HG03439 (cell line): Measurements from ENCODE around the gene RIMS1.
A peak's percentile ranks its signal among the peaks of the same experiment; 100 is the strongest.
"Not testable (repeated sequence)": the region's sequence is repeated elsewhere in the genome, so short reads cannot be mapped to it uniquely, and the experiment has no call there.

Source experiments
- ATAC-seq: cut with Tn5 transposase; IDR thresholded peaks from one replicate; pipeline ENCODE4 v1.9.1; 2021; ENCODE audit warnings: mild to moderate bottlenecking, moderate library complexity; ENCODE audit not compliant: unreplicated experiment

Gene RIMS1

DNA sequence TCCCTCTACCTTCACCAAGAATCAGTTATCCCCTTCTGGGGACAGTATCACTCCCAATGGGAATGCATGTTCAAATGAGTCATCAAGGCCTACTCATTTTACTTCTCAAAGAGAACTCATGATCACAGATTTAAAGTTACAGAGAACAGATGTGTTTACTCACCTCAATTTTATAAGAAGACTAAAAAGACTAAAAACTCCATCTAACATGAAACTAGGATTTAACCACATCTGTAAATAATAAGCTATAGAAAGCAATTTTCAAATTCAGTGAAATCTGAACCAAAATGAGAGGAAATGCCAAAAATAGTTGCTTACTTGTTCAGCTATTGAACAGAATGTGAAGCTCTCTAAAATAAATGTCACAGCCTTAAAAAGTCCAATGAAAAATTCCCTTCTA lies 435.4 kb downstream of the RIMS1 start:
- ATAC-seq, result no peak

DNA sequence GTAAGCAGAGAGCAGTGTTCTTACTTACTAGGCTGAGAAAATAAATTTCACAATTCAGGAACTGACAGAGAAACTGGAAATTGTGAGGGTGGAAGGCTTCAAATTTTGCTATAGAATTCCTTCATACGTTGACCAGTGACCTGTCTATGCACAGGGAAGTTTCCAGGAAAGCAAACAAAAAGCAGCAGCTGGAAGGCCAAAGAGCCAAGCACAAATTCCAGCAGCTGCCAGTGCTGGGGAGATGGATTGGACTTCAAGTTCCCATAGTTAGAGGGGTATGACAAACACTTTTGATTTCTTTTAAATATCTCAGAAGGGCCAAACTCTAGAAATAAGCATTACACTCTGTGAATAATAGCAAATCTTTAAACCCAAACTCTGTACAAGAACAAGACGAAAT lies 436.4 kb downstream of the RIMS1 start:
- no peak for ATAC-seq

DNA sequence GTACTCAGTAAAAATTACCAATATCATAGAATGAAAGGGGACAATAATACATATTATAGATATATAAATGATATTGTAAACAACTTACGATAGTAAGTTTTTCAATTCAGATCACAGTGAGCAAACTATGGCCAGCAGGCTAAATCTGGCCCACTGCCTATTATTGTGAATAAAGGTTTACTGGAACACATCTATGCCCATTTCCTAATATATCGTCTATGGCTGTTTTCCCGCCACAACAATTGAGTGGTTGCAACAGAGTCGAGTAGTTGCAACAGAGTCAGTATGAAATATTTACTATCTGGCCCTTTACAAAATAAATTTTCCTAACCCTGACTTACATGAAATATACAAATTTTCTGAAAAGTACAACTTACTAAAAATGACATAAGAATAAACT lies 438.2 kb downstream of the RIMS1 start:
- ATAC-seq, result no peak

DNA sequence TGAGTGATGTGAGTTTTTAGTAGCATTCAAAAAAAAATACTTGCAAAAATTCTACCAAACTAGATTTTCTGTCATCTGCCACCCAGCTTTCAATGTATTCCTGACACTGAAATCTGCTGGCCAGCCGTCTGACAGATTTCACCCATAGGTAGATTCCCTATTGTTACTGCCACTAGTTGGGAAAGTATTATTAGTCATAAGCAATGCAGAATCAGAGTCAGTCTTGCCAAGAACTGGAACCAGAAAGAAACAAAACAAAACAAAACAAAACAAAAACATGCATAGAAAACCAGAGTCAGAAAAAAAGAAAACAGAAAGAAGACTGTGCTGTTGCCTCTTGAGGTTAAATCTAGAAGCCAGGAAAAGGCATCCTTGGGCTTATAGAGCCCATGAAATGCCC lies 442.4 kb downstream of the RIMS1 start:
- ATAC-seq, result no peak

DNA sequence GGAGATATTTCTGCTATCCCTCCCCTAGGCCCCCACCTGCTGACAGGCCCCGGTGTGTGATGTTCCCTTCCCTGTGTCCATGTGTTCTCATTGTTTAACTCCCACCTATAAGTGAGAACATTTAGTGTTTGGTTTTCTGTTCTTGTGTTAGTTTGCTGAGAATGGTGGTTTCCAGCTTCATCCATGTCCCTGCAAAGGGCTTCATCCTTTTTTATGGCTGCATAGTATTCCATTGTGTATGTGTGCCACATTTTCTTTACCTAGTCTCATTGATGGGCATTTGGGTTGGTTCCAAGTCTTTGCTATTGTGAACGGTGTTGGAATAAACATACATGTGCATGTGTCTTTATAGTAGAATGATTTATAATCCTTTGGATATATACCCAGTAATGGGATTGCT lies 448.9 kb downstream of the RIMS1 start:
- not testable (repeated sequence) for ATAC-seq

DNA sequence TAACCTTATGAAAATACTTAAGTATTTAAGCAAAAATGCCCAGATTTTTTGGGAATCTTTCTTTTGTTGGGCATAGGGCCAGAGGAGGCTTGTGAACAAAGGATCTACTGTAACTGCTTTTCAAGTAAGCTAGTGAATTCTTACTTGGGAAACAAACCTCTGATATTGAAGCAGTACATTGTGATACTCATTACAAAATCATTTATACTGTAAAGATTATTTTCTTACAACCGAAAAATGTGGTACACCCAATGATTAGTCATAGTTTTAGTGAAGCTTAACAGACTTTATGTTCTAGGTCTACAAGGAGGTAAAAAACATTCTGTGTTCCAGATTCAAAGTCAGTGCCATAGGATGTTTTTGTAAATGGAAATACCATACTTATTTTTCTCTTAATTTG lies 462.6 kb downstream of the RIMS1 start:
- ATAC-seq, result no peak

DNA sequence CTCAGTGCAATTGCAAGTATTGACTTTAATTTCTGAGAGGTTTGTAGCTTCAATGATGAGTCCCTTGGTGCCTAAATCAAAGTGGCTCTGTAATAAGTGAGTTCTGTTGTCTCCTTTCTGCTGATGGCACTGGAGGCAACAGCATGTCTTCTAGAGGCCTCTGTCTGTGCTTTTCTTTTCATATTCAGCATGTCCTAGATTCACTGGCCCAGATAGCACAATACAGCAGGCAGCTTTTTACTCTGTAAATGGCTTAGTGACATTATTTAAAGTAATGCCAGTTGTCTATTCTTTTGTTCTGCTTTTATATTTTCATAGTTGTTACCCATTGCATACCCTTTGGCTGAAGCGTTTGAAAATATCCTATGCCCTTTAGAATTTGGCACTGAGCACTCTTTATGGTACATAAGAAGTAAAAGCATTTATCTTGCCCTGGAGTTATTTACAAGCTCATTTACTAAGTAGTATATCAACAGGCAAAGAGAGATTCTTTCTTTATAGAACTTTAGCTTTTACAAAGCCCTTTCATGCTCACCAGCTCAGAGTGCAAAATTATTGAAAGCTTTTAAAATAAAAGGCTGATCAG lies 464.0 kb downstream of the RIMS1 start:
- no peak for ATAC-seq

DNA sequence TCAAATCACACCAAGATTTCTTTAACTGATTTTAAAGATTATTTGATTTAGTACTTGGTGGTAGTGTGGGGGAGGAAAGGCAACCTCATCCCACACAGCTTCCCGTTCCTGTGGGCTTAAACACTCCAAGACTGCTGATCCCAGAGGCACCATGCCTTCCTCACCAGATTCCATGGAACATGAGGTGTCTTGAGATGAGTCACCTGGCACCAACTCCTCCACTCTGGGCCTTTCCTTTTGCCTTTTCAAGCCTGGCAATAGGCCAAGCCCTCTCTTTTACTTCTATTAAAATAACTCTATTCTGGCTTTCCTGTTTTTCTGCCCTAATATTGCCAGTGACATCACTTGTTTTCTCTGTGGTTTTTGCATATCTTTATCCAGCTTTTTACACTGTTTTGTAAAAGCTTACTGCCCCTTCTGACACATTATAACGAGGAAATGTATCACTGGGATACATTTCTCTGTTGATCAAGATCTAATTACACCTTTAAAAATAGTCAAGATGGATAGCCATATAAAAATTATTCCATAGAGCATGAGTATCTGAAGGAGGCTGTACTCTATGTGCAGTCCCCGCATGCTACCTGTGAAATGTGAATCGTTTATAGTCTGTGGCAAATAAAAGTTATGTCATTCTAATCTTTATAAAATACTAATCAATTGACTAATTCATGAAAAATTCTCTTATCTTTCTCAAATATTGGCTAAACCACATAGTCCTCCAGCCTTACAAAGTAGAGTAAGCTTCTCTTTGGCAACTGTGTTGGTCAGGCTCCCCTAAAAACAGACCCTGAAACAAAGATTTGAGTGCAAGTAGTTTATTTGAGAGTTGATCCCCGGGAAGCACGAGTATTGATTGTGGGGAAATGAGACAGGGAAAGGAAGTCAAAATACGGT lies 477.7 kb downstream of the RIMS1 start:
- no peak for ATAC-seq

DNA sequence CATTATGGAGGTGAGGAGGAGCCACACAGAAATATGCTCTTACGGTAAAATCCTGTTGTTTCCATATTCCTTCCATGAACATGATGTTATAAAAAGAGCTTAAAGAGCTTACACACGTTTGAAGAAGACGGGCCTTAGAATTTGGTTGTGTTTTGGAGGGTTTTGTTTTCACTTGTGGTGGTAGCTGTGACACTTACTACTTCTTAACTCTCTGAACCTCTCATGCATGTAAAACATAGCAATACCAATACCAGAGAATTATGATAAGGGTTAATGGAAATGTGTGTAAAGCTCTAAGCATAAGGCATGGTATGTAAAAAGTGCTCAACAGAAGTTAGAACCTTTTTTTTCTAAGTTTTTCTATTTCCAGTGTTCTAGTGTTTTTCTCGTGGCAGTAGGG lies 479.4 kb downstream of the RIMS1 start:
- no peak for ATAC-seq

DNA sequence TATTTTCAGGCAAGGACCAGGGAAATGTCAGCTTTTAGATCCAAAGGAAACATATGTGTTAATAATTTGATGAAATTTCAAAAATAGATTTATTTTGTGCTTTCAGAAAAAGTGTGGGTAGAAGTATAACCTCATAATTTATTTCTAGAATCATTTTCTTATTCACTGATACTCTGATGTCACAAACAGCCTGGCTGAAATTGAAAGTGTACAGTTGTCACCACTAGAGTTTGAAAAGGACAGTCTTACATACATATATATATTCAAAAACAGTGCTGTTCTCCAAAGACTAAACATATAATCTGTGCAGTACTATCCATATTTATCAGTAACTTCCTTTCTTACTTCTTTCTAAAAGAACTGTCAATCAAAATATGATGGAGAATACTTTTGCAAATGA lies 481.1 kb downstream of the RIMS1 start:
- no peak for ATAC-seq

DNA sequence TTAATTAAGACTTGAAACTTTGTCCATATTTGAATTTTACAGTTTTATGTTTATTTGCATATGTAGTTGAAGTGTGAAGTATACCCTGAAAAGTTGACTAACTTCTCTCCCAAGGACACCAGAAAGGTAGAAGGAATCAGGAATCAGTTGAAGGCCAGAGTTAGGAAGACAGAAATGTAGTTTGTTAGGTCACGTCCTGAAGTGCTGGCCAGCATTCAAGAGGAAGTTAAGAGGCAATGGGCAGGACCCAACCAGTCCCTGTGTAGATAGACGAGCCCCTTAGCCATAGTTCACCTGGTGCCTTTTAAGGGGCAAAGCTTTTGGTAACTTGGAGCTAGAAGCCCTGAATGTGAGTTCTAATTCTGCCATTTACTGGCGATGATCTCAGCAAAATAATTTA lies 485.1 kb downstream of the RIMS1 start:
- no peak for ATAC-seq

DNA sequence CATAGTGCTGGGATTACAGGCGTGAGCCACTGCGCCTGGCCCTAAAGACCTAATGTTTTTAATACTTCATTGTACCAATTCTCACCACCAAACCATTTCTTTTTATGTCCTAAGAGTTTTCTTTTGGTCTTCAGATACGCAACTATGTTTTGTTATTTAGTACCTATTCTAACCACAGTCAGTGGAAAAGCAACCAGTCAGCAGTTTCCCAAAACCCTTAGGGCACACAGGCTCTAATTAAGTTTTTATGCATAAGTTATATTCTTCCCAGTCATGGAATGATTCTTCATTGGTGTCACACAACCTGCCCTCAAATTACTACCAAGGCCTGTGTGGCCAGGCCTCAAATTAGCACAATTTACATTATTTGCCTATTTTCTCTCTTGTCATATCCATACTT lies 487.8 kb downstream of the RIMS1 start:
- no peak for ATAC-seq

DNA sequence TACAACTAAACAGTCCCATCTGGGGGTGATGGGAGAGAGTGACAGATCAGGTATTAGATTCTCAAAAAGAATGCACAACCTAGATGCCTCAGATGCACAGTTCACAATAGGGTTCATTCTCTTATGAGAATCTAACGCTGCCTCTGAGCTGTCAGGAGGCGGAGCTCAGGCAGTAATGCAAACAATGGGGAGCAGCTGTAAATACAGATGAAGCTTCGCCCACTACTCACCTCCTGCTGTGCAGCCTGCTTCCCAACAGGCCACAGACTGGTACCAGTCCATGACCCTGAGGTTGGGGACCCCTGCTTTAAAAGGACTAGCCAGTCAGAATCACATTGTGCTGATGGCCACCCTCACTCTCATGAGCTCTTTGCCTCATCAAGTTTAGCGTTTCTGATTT lies 488.5 kb downstream of the RIMS1 start:
- no peak for ATAC-seq

DNA sequence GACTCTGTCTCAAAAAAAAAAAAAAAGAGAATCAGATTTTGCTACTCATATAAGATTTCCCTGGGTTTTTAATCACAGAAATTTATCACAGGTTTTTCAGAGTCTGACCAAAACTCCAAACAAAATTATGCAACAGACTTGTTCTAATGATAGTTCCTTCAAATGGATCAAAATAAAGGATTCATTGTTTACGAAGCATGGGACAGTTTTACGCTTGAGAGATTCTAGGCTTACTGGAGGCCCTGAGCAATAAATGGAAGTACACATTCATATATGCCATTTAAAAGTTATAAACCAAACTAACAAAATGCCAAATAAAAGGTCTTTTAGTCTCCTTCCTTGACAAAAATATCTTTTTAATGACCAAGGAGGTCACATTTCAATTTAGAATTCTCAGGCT lies 490.4 kb downstream of the RIMS1 start:
- ATAC-seq, result no peak

DNA sequence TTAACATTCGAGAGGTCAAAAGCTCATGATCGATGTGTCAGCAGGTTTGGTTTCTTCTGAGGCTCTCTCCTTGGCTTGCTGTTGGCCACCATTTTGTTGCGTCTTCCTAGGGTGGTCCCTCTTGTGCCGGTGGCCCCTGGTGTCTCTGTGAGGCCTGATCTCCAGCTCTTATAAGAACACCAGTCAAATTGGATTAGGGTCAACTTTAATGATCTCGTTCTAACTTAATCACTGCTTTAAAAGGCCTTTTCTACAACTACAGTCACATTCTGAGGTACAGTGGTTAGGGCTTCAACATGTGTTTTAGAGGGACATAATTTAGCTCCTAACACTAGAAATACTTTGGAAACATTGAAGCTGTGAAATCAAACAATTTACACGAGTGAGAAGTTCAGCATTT lies 494.7 kb downstream of the RIMS1 start:
- ATAC-seq, result no peak

DNA sequence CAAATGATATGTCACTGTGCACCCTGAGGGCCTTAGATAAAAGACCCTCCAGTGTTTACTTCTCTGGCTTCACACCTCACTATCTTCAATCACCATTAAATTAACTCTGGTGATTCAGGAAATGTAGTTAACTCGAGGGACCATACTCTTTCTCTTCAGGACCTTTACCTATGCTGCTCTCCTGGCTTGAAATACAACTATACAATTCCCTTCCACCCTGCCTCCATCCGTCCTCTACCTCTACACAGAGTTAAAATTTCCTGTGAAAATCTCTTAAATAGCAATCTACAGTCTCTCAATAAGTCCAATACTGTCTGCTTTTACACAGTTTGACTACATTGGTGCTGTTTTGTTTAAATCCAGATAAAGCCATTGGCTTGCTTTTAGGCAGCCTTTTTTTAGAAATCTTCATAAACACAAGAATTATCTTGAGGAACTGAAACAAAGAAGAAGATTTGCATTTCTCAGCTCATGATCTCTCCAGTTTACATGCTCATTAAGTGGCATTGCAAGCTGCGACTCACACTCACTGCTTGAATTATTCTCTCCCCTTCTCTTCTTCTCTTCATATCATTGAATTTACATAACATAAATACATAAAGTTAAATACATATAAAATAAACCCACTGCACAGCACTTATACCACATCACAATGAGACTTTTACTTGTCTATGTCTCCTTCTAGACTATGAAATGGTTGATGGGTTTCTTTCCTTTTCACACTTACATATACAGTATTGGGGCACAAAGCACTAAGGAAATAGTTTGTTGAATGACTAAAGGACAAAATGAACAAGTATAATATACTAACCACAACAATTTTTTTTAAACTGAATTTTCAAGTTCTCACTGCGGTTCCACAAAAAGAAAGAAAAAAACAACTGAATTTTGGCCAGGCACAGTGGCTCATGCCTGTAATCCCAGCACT lies 496.5 kb downstream of the RIMS1 start:
- peak; percentile 96 for ATAC-seq

DNA sequence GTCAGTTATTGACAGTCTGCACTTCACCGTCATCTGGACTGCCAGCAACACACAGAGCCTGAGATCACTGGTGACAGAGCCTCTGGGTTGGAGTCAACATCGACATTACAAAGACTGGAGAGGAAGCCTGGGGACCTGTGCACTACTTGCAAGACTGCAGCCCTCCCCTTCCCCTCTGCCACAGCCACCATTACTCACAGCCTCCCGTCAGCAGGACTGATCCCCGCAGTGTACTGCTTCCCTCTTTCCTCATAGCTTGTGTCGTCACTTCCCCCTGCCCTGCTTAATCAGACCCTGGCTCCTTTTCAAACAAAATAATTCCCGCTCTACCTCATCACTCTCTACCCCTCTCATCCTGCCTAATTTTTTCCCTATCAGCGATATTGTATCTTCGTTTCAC lies 500.0 kb downstream of the RIMS1 start:
- no peak for ATAC-seq

DNA sequence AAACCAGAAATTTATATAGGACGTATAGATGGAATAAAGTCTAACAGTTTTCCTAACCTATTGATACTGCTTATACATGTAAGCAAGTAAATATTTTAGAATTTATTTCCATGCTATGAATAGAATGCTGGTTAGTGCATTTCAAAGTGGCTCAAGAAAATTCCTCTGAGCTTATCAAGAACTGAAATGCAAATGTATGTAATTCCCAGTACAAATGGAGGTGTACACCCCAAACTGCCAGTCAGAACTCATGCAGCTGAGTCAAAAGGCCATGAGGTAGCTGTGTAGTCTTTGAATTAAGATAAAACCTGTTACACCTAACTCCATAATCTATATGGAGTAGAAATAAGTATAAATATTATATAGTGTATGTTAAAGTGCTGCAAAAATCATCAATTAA lies 503.3 kb downstream of the RIMS1 start:
- ATAC-seq, result no peak

DNA sequence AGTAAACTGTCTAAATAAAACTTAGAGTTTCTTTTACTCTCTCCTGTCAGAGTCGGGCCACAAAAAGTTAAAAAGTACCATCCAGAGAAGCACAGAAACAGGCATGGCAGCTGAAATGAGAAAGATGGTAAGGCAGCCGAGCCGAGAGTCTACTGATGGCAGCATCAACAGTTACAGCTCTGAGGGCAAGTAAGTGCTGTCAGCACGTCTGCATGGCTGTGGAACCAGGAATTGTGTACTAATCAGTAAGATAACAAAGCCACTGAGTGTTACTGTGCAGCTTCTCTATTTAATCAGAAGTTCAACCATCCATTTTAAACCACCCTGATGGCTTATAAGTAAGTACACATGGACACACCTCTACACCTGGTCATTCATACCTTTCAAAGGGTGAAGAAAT lies 504.2 kb downstream of the RIMS1 start:
- ATAC-seq, result no peak

DNA sequence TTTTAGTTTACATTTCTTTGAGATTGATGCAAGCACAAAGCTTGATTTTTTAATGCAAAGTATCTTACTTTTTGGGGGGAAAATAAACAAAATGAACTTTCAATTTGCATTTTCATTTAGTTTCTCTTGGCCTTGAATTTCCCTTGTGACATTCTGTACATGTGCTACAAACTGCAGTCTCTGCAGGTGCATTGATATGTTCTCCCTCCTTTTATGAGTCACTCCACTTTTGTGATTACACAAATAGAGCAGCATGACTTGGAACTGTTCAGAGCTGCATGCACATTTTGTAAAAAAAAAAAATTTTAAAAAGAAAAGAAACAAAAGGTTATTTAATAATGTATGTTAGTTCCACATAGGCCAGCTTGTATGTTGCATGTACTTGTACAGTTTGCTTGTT lies 515.5 kb downstream of the RIMS1 start:
- no peak for ATAC-seq

DNA sequence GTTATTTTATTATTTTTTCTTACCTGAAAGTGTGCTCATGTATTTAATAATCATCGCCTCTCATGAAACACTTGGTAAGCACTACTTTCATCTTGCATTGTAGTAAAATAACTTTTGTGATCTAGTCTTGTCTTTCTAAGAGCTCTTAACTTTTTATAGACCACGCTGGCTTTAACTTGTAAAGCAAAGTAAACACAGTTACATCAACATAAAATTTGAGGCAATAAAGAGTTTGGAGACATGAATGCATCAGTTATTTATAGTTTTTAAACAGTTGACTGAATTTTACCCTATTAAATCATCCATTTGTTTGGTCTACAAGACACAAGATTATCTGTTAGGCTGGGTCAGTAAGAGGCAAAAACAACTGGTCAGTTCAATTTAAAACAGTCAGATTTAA lies 517.1 kb downstream of the RIMS1 start:
- ATAC-seq, result no peak

DNA sequence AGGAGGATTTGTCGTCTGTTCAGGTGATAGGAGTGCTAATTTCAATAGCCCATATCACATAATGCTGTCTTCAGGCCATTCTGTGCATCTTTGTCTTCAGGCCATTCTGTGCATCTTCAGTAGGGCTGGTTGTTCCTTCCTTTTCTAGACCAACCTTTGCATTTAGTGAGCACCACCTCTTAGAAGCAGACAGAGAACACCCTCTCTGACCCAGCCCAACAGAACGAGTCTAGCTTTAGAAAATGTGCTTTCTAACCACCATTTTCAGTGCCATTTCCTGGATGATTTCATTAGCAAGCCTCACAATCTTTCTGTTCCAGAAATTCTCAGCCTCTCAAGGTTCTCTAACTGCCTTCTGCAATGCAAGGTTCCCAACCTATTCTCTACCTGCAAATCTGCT lies 520.2 kb downstream of the RIMS1 start:
- peak; percentile 49 for ATAC-seq
